ENCODE measurements around the gene HM13.

The HM13 gene

DNA sequence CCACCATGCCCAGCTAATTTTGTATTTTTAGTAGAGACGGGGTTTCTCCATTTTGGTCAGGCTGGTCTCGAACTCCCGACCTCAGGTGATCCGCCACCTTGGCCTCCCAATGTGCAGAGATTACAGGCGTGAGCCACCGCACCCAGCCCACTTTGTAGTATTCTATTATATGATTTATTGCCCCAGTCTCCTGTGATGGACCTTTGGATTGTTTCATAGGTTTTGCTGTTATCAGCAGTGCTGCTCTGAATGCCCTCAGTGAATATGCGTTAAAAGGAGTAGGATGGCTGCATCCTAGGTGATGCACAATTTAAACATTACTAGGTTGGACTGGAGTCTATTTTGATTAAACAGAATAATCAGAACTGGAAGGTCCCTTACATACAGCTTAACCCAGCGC, 101.2 kb downstream of the HM13 start:
- DNase-seq = no peak

DNA sequence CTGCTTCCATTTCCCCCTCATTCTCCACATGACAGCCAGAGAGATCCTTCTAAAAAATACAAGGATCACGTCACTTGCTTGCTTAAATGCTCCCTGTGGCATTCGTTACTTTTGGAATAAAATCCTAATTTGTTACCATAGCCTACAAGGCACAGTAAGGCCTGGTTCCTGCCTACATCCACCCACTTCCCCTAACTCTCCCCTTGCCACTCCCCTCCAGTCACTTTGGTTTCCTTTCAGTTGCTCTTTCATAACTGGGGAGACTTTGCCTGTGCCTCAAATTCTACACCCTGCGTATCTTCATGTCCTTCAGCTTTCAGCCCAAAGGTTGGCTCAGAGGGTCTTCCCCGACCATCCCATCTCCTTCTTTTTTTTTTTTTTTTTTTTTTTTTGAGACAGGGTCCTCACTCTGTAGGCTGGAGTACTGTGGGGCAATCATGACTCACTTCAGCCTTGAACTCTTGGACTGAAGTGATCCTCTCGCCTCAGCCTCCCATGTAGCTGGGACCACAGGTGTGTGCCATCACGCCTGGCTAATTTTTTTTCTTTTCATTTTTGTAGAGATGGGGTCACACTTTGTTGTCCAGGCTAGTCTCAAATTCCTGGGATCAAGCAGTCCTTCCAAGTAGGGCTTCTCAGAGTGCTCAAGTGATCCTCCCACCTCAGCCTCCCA, 103.3 kb downstream of the HM13 start:
- DNase-seq = no peak
